ENCODE results near the gene CIPC. TPM values are rescaled to one million over a fixed set of nuclear protein-coding genes. Genes with fewer than 3 reads are reported as not detected.

CIPC gene
- total RNA-seq, 1 donor from 2014 or later: 70.3 TPM

DNA sequence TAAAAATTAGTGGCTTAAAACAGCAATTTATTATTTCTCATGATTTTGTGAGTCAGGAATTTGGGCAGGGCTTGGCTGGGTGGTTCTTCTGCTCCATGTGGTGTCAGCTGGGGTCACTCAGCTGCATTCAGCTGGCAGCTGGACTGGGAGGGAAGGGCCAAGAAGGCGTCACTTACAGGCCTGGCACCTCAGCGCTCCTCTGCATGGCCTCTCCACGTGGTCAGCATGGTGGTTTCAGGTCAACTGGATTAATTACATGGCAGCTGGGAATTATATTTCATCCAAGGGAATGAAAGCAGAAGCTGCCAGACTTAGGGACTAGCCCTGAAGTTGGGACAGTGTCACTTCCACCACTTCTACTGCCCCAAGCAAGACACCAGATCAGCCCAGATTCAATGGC is 42.1 kb upstream of the CIPC start:
- H3K4me3 ChIP-seq: no peak overlapping the region
- peaks cover 34% of the 10 kb centered on the region for H3K4me1 ChIP-seq
- intact Hi-C loops (cut with micrococcal nuclease): no loop called here
- H3K36me3 ChIP-seq: no peaks in the 10 kb centered on the region
- TF ChIP-seq, protein P1, sequence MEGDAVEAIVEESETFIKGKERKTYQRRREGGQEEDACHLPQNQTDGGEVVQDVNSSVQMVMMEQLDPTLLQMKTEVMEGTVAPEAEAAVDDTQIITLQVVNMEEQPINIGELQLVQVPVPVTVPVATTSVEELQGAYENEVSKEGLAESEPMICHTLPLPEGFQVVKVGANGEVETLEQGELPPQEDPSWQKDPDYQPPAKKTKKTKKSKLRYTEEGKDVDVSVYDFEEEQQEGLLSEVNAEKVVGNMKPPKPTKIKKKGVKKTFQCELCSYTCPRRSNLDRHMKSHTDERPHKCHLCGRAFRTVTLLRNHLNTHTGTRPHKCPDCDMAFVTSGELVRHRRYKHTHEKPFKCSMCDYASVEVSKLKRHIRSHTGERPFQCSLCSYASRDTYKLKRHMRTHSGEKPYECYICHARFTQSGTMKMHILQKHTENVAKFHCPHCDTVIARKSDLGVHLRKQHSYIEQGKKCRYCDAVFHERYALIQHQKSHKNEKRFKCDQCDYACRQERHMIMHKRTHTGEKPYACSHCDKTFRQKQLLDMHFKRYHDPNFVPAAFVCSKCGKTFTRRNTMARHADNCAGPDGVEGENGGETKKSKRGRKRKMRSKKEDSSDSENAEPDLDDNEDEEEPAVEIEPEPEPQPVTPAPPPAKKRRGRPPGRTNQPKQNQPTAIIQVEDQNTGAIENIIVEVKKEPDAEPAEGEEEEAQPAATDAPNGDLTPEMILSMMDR (IDR thresholded peaks at IDR 0.05; ENCODE audit: borderline replicate concordance): no peak
- no peaks in the 10 kb centered on the region for H3K27me3 ChIP-seq (ENCODE audit: low read depth)
- no peak for DNase-seq
- peaks cover 14% of the 10 kb centered on the region for H3K9me3 ChIP-seq (replicated peaks)
- no peak overlapping the region for H3K27ac ChIP-seq (replicated peaks)

DNA sequence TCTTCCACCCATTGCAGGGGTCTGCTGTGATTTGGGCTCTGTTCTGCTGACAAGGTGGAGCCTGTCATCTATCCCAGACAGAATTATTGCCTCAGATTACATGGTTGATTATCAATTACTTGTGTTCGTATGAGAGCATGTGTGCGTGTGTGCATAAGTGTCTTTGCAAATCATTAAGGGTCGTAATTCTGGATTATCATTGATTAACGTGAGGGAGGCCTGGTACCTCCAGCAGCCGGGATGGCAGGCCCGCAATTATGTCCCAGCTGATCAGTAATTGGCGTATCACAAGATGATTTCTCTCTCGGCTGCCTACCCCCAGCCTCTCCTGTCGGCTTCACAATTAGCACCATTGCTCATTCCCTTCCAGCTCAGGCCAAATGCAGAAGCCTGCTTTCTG is 39.9 kb upstream of the CIPC start:
- Histone ChIP-seq H3K27ac (replicated peaks) (no peak overlapping the region), H3K36me3 (no peaks in the 10 kb centered on the region), H3K9me3 (replicated peaks) (peaks cover 14% of the 10 kb centered on the region), H3K4me1 (peaks cover 13% of the 10 kb centered on the region), H3K4me3 (no peak overlapping the region), H3K27me3 (ENCODE audit: low read depth) (no peaks in the 10 kb centered on the region)
- TF ChIP-seq, protein P1 (IDR thresholded peaks at IDR 0.05; ENCODE audit: borderline replicate concordance): no peak
- no peak for DNase-seq
- intact Hi-C loops (cut with micrococcal nuclease): no loop called here

DNA sequence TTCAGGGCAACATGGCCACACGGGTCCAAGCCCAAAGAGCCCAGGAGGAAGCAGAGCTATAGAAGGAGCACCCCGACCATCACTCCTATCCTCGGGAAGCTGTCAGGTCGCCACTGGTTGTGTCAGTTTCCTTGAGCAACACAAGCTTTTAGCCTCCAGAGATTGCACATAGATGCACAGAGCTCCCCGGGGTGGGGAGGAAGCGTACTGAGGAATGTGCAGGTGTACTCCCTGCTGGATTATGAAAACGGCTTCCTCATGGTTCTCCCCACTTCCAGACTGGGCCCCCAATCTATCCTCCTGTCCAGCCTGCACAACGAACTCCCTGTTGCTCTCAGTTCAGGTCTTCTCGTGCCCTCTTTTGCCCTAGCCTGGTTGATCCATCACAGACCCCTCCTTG is 39.3 kb upstream of the CIPC start:
- H3K4me1 ChIP-seq: peaks cover 8% of the 10 kb centered on the region
- no peak overlapping the region for H3K4me3 ChIP-seq
- DNase-seq: no peak
- H3K27me3 ChIP-seq (ENCODE audit: low read depth): no peaks in the 10 kb centered on the region
- TF ChIP-seq, protein P1 (IDR thresholded peaks at IDR 0.05; ENCODE audit: borderline replicate concordance): no peak
- no peak overlapping the region for H3K27ac ChIP-seq (replicated peaks)
- intact Hi-C loops (cut with micrococcal nuclease): no loop called here
- peaks cover 14% of the 10 kb centered on the region for H3K9me3 ChIP-seq (replicated peaks)
- H3K36me3 ChIP-seq: no peaks in the 10 kb centered on the region

DNA sequence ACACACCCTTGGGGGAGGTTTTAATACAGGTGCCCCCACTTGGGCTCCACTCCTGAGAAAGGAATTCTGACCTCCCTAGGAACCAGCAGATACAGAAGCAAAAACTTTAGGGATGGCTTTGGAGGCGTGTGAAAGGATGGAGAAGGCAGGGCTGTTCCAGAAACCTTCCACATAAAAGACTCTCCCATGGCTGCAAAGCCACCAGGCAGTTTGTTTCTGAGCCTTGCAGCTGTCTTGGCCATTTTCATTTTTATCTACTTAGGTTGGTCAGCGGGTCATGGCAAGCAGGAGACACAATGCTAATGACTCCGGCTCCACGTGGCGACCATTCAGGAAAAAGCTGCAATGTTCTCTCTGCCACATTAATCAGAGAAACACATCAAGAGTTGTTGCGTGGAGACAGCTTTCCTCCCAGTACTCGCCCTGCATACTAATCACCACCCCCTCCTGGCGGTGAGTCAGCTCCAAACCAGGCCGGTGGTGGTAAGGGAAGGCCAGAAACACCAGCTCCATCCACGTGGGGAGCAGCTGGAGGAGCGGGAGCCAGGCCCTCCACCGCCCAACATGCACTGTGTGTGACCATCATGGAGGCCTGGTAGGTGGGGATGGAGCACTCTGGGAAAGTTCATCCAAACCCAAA is 38.7 kb upstream of the CIPC start:
- TF ChIP-seq, protein P1 (IDR thresholded peaks at IDR 0.05; ENCODE audit: borderline replicate concordance): peak; percentile 36
- Histone ChIP-seq H3K36me3 (no peaks in the 10 kb centered on the region), H3K9me3 (replicated peaks) (peaks cover 14% of the 10 kb centered on the region), H3K4me1 (peaks cover 10% of the 10 kb centered on the region), H3K27me3 (ENCODE audit: low read depth) (no peaks in the 10 kb centered on the region), H3K27ac (replicated peaks) (peak overlapping the region; percentile 36), H3K4me3 (no peak overlapping the region)
- DNase-seq: no peak
- intact Hi-C loops (cut with micrococcal nuclease): no loop called here

DNA sequence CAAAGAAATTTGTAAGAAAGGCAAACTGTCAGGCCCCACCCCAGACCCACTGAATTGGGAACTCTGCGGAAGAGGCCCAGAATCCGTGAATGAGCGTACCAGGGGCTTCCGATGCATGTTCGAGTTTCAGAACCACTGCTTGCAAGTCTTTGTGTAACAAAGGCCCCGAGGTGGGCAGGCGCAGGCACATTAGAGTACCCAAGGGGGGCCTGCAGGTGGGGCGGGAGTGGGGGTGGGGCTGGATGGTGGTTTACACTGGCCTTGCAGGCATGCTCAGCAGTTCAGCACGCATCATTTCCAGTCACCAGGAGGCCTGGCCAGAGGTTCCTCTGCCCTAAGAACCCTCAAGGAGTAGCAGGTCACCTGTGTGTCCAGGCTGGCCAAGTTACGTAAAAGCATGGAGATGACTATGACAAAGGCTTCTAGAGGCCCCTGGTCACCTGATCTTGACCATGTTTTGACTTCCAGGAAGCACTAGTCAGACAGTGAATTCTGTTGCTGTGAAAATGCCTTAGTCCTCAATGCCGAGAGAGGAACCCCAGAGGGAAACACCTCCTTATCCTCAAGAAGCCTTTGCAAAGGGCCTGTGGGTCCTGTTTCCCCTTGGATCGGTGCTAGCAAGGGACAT is 36.3 kb upstream of the CIPC start:
- H3K36me3 ChIP-seq: no peaks in the 10 kb centered on the region
- intact Hi-C loops (cut with micrococcal nuclease): no loop called here
- peaks cover 13% of the 10 kb centered on the region for H3K4me1 ChIP-seq
- DNase-seq: no peak
- TF ChIP-seq, protein P1 (IDR thresholded peaks at IDR 0.05; ENCODE audit: borderline replicate concordance): no peak
- peaks cover under 1% of the 10 kb centered on the region for H3K9me3 ChIP-seq (replicated peaks)
- H3K27me3 ChIP-seq (ENCODE audit: low read depth): no peaks in the 10 kb centered on the region
- no peak overlapping the region for H3K4me3 ChIP-seq
- no peak overlapping the region for H3K27ac ChIP-seq (replicated peaks)

All from left ventricle myocardium inferior (tissue), 1 donor.